Measurements from ENCODE around the gene DSE.

DNA sequence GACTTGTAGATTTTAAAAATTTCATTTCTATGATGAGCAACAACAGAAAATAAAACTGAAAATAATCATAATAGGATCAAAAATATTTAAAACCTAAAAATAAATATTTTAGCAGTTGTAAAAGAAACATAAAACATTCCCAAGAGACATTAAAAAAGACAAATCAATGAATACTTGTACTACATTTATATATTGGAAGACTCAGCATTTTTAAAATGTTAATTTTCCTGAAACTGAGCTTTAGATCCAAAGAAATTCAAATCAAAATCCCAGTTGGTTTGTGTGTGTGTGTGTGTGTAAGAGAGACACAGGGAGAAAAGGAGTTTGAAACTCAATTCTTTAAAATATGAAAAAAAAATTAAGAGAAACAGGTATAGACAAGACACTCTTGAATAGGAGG, 38.7 kb upstream of the DSE start:
- TF ChIP-seq, protein P1, sequence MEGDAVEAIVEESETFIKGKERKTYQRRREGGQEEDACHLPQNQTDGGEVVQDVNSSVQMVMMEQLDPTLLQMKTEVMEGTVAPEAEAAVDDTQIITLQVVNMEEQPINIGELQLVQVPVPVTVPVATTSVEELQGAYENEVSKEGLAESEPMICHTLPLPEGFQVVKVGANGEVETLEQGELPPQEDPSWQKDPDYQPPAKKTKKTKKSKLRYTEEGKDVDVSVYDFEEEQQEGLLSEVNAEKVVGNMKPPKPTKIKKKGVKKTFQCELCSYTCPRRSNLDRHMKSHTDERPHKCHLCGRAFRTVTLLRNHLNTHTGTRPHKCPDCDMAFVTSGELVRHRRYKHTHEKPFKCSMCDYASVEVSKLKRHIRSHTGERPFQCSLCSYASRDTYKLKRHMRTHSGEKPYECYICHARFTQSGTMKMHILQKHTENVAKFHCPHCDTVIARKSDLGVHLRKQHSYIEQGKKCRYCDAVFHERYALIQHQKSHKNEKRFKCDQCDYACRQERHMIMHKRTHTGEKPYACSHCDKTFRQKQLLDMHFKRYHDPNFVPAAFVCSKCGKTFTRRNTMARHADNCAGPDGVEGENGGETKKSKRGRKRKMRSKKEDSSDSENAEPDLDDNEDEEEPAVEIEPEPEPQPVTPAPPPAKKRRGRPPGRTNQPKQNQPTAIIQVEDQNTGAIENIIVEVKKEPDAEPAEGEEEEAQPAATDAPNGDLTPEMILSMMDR (conservative IDR thresholded peaks at IDR 0.05) = no peak
- no peak for TF ChIP-seq ZFX (IDR thresholded peaks at IDR 0.05)

All from C4-2B (cell line).